Measurements from ENCODE around the gene RBM4B. TPM values are rescaled to one million over a fixed set of nuclear protein-coding genes. Genes with fewer than 3 reads are reported as not detected.

RBM4B gene
- total RNA-seq, 1 experiment from 2014 or later = 33.6 TPM

DNA sequence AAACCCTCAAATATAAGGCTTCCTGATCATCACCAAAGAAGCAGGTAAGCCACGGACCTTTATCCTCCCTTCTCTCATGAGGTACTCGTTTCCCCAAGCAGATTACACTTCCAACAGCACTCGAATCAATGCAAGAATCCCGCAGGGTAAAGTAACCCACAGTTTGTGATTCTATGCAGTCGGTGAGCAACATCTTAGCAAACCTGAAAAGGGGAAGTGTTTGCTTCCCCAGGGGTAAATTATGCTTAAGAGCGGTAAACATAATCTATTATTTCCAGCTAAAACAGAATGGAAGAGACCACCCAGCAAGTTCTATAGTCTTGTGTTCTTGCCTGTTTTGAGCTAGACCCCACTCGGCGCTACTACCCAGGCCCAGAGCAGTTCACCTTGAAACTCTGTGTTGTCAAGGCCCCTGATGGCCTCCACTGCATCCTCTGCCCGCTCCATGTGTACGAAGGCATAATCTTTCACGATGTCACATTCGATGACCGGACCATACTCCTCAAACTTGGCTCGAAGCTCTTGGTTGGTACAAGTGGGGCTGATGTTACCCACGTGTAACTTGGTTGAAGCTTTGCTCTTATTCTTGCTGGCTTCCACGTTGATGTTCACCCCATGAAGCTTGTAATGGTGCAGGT is 1.3 kb downstream of the RBM4B start:
- CTCF ChIA-PET = interaction anchor here (0.6 kb wide), 1 partner anchor 38 kb away, joined by 3 read pairs; the partner anchor contains the start of gene RBM4
- Histone ChIP-seq H3K4me1 (ENCODE audit: control insufficient read depth, insufficient read depth, low read length) (peaks cover 20% of the 10 kb centered on the region), H3K9me3 (ENCODE audit: control insufficient read depth, insufficient read depth, low read depth, low read length) (no peaks in the 10 kb centered on the region), H3K27ac (ENCODE audit: low read length) (peak overlapping the region; percentile 91; the same call in 1 of the 2 replicates), H3K36me3 (ENCODE audit: control insufficient read depth, insufficient read depth, low read length) (peaks cover 5% of the 10 kb centered on the region; the same call in 1 of the 2 replicates), H3K27me3 (ENCODE audit: control insufficient read depth, insufficient read depth, low read length) (no peaks in the 10 kb centered on the region), H3K4me3 (ENCODE audit: low read depth in 2 of 2, low read length in 2 of 2) (peak overlapping the region; percentile 64 to 92)
- no TSS peak for BruUV-seq (replicated peaks)
- POLR2A ChIA-PET = interaction anchor here (0.7 kb wide), 1 partner anchor 627 kb away, joined by 3 read pairs; no protein-coding TSS in a partner anchor
- in situ Hi-C loops (cut with HindIII; ENCODE audit: low pct_unique_long_range_greater_than_20kb, low sequenced_read_pairs) = loop anchor here (5.0 kb wide), 1 partner anchor 54 kb away; no protein-coding TSS in a partner anchor
- ATAC-seq (no peak), DNase-seq (ENCODE audit: low read depth, low spot score) (no peak)
- no peak for TF ChIP-seq CTCF (IDR thresholded peaks at IDR 0.05)
- no peak for TF ChIP-seq TCF7L2 (IDR thresholded peaks at IDR 0.05; ENCODE audit: low read depth, low read length)
- TF ChIP-seq REST (IDR thresholded peaks at IDR 0.05; ENCODE audit: insufficient read depth in 1 of 2, low read depth in 2 of 2, low read length in 1 of 2) = no peak
- TF ChIP-seq SIN3A (IDR thresholded peaks at IDR 0.05; ENCODE audit: borderline replicate concordance, insufficient read depth, low read depth, low read length) = no peak
- TF ChIP-seq POLR2AphosphoS5 (IDR thresholded peaks at IDR 0.05; ENCODE audit: low read depth, low read length) = no peak
- intact Hi-C loops (cut with micrococcal nuclease; ENCODE audit: unreplicated experiment) = loop anchor here (10.0 kb wide), 1 partner anchor 102 kb away; no protein-coding TSS in a partner anchor

DNA sequence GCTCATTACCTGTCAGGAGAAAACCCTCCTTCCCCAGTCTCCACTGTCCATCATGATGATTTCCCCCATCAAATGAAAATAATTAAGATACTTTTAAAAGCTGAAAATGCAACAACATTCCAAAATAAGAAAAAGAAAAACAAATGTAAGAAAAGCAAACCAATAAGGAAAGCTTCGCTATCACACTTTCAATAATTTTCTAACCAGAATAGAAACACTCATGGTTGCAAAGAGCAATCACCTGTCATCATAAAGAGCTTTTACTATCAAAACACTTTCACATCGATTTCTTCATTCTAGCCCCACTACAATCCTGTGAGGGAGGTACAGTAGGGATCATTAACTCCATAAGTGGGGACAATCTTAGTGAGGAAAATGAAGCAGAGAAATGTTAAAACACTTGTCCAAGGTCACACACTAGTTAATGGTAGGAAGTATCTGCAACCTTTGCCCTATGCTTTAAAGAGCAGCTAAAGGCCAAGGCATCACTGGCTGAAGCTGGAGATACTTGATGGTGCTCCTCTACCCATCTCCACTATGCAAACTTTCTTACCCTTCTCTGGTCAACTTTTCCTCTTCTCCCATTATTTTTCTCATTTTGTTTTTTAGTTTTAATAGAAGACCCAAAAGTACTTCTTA is 2.6 kb downstream of the RBM4B start:
- Histone ChIP-seq H3K27me3 (ENCODE audit: control insufficient read depth, insufficient read depth, low read length) (no peaks in the 10 kb centered on the region), H3K27ac (ENCODE audit: low read length) (no peak overlapping the region), H3K4me3 (ENCODE audit: low read depth in 2 of 2, low read length in 2 of 2) (no peak overlapping the region), H3K36me3 (ENCODE audit: control insufficient read depth, insufficient read depth, low read length) (peaks cover 5% of the 10 kb centered on the region; the same call in 1 of the 2 replicates), H3K9me3 (ENCODE audit: control insufficient read depth, insufficient read depth, low read depth, low read length) (no peaks in the 10 kb centered on the region), H3K4me1 (ENCODE audit: control insufficient read depth, insufficient read depth, low read length) (peaks cover 20% of the 10 kb centered on the region)
- no peak for ATAC-seq
- intact Hi-C loops (cut with micrococcal nuclease; ENCODE audit: unreplicated experiment) = loop anchor here (10.0 kb wide), 1 partner anchor 100 kb away; no protein-coding TSS in a partner anchor
- CTCF ChIA-PET = interaction anchor here (0.6 kb wide), 1 partner anchor 296 kb away, joined by 3 read pairs; no protein-coding TSS in a partner anchor
- POLR2A ChIA-PET = no interaction called here
- DNase-seq (ENCODE audit: low read depth, low spot score) = no peak
- BruUV-seq (replicated peaks) = no TSS peak
- in situ Hi-C loops (cut with HindIII; ENCODE audit: low pct_unique_long_range_greater_than_20kb, low sequenced_read_pairs) = loop anchor here (5.0 kb wide), 1 partner anchor 53 kb away; no protein-coding TSS in a partner anchor
- TF ChIP-seq CTCF (IDR thresholded peaks at IDR 0.05) (no peak), POLR2AphosphoS5 (IDR thresholded peaks at IDR 0.05; ENCODE audit: low read depth, low read length) (peak; percentile 47; the same call in 1 of the 2 replicates)
